Measurements from ENCODE around the gene ALDOB.

GRCh38 chr9:101428909-101429308 lies 6.7 kb downstream of the ALDOB start:
- no peak for TF ChIP-seq GATA2 (IDR thresholded peaks at IDR 0.05; ENCODE audit: low read depth, low read length)
- TF ChIP-seq GATA3 (IDR thresholded peaks at IDR 0.05; ENCODE audit: low read depth, low read length) = no peak

Data from SH-SY5Y (cell line).